ENCODE measurements around the gene FAM89B. TPM values are rescaled to one million over a fixed set of nuclear protein-coding genes. Genes with fewer than 3 reads are reported as not detected.

The FAM89B gene
- total RNA-seq, 1 donor from 2014 or later = 21.6 TPM

- no peak for TF ChIP-seq CTCF (IDR thresholded peaks at IDR 0.05)
- Mint-ChIP-seq H3K36me3 (ENCODE audit: low read depth) (peaks cover 48% of the 10 kb centered on the region), H3K4me3 (no peak overlapping the region), H3K4me1 (peaks cover 45% of the 10 kb centered on the region), H3K27ac (peak overlapping the region; percentile 96), H3K27me3 (no peaks in the 10 kb centered on the region), H3K9me3 (no peaks in the 10 kb centered on the region)
- intact Hi-C loops (cut with micrococcal nuclease) = loop anchor here (5.0 kb wide), 1 partner anchor 204 kb away; the partner anchor contains the start of gene SLC25A45
- DNase-seq (no peak), ATAC-seq (ENCODE audit: low read depth) (no peak)
- CTCF ChIA-PET = interaction anchor here (0.7 to 5.9 kb wide), 5 partner anchors 10 to 46 kb away, joined by 3 to 52 read pairs (median 4); partner anchors contain the start of gene FAM89B
- POLR2A ChIA-PET = interaction anchor here (0.7 to 11.1 kb wide), 7 partner anchors 10 to 110 kb away, joined by 5 to 239 read pairs (median 21); partner anchors contain the start of genes EHBP1L1, FAM89B and ZNRD2
Measured at GRCh38 chr11:65586676-65587075, 14.3 kb downstream of the FAM89B start.

GRCh38 chr11:65588199-65589054 is 16.1 kb downstream of the FAM89B start:
- ATAC-seq (ENCODE audit: low read depth) (peak; percentile 80), DNase-seq (peak; percentile 76)
- Mint-ChIP-seq H3K4me1 (peaks cover 44% of the 10 kb centered on the region), H3K36me3 (ENCODE audit: low read depth) (peaks cover 34% of the 10 kb centered on the region), H3K27me3 (no peaks in the 10 kb centered on the region), H3K27ac (peak overlapping the region; percentile 96), H3K4me3 (peak overlapping the region; percentile 70), H3K9me3 (no peaks in the 10 kb centered on the region)
- POLR2A ChIA-PET = interaction anchor here (0.5 to 11.1 kb wide), 28 partner anchors 8 to 1872 kb away, joined by 3 to 239 read pairs (median 4); partner anchors contain the start of genes EHBP1L1, FAM89B, MALAT1 and MAP3K11
- intact Hi-C loops (cut with micrococcal nuclease) = loop anchor here (1.0 to 5.0 kb wide), 4 partner anchors 14 to 206 kb away; partner anchors contain the start of genes MAP3K11 and SLC25A45
- peak; percentile 38 for TF ChIP-seq CTCF (IDR thresholded peaks at IDR 0.05)
- CTCF ChIA-PET = interaction anchor here (0.6 to 5.9 kb wide), 13 partner anchors 9 to 273 kb away, joined by 3 to 67 read pairs (median 4); partner anchors contain the start of genes EHBP1L1, FAM89B and ZNRD2

GRCh38 chr11:65589444-65590239 is 17.3 kb downstream of the FAM89B start:
- ATAC-seq (ENCODE audit: low read depth) (peak; percentile 41), DNase-seq (no peak)
- H3K27ac Mint-ChIP-seq = peak overlapping the region; percentile 96
- intact Hi-C loops (cut with micrococcal nuclease) = loop anchor here (5.0 kb wide), 1 partner anchor 207 kb away; the partner anchor contains the start of gene SLC25A45
- H3K4me1 Mint-ChIP-seq = peaks cover 43% of the 10 kb centered on the region
- TF ChIP-seq CTCF (IDR thresholded peaks at IDR 0.05) = no peak
- H3K27me3 Mint-ChIP-seq = no peaks in the 10 kb centered on the region
- ChIA-PET POLR2A (interaction anchor here (0.6 to 11.1 kb wide), 15 partner anchors 13 to 389 kb away, joined by 3 to 239 read pairs (median 6); partner anchors contain the start of genes DPF2, EHBP1L1, FAM89B and MALAT1), CTCF (interaction anchor here (0.8 to 5.9 kb wide), 7 partner anchors 13 to 54 kb away, joined by 3 to 67 read pairs (median 13); partner anchors contain the start of genes EHBP1L1, FAM89B and ZNRD2)
- no peak overlapping the region for H3K4me3 Mint-ChIP-seq
- peaks cover 27% of the 10 kb centered on the region for H3K36me3 Mint-ChIP-seq (ENCODE audit: low read depth)
- no peaks in the 10 kb centered on the region for H3K9me3 Mint-ChIP-seq

GRCh38 chr11:65590240-65590738 is 18.0 kb downstream of the FAM89B start:
- POLR2A ChIA-PET = interaction anchor here (0.8 to 11.1 kb wide), 12 partner anchors 14 to 257 kb away, joined by 3 to 239 read pairs (median 6); partner anchors contain the start of genes DPF2, EHBP1L1, FAM89B and MALAT1
- intact Hi-C loops (cut with micrococcal nuclease) = no loop called here
- H3K4me1 Mint-ChIP-seq = peaks cover 47% of the 10 kb centered on the region

More at GRCh38 chr11:65590240-65590738, 18.0 kb downstream of the FAM89B start:
- Mint-ChIP-seq H3K27me3 (no peaks in the 10 kb centered on the region), H3K27ac (peak overlapping the region; percentile 47), H3K9me3 (no peaks in the 10 kb centered on the region), H3K4me3 (no peak overlapping the region), H3K36me3 (ENCODE audit: low read depth) (peaks cover 27% of the 10 kb centered on the region)
- DNase-seq (no peak), ATAC-seq (ENCODE audit: low read depth) (no peak)
- no peak for TF ChIP-seq CTCF (IDR thresholded peaks at IDR 0.05)
- CTCF ChIA-PET = interaction anchor here (0.8 to 5.9 kb wide), 6 partner anchors 14 to 49 kb away, joined by 3 to 67 read pairs (median 29); partner anchors contain the start of genes EHBP1L1, FAM89B and ZNRD2
